ENCODE measurements around the gene ACSF3. TPM values are rescaled to one million over a fixed set of nuclear protein-coding genes. Genes with fewer than 3 reads are reported as not detected.

ACSF3 gene
- total RNA-seq, 1 experiment from 2014 or later: 55.2 TPM

DNA sequence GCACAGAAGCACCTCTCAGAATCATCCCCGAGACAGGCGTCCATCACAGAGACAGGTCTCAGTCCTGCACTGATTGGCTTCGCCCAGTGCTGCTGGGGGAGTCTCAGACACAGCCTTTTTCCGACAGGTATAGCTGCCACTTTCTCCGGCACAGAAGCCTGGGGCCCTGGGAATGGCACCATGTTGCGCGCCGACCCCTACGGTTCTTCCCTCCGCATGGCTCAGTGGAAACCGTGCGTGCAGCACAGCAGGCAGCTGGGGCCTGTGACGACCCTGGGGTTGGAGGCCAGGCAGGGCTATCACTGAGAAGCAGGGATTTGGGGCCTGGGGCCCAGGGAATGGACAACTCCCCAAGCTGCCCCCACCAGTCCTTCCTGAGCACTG is 48.2 kb downstream of the ACSF3 start:
- no peak for TF ChIP-seq CTCF (IDR thresholded peaks at IDR 0.05; ENCODE audit: insufficient read depth in 1 of 2, low read depth in 1 of 2, low read length in 1 of 2, severe bottlenecking in 1 of 2, unreplicated experiment in 1 of 2)
- Mint-ChIP-seq H3K36me3 (ENCODE audit: insufficient read depth, unreplicated experiment) (peaks cover 30% of the 10 kb centered on the region), H3K9me3 (ENCODE audit: unreplicated experiment) (no peaks in the 10 kb centered on the region), H3K27ac (ENCODE audit: unreplicated experiment) (no peak overlapping the region), H3K4me1 (ENCODE audit: low read depth, unreplicated experiment) (no peaks in the 10 kb centered on the region), H3K4me3 (ENCODE audit: unreplicated experiment) (no peak overlapping the region), H3K27me3 (ENCODE audit: insufficient read depth, unreplicated experiment) (no peaks in the 10 kb centered on the region)
- ChIA-PET CTCF (no interaction called here), POLR2A (no interaction called here)
- H3K27me3 ChIP-seq (replicated peaks; ENCODE audit: control insufficient read depth, insufficient read depth, low read length): no peaks in the 10 kb centered on the region
- BruUV-seq (replicated peaks): no TSS peak
- no peak overlapping the region for H3K4me3 ChIP-seq (ENCODE audit: low read depth, low read length)
- peaks cover 2% of the 10 kb centered on the region for H3K36me3 ChIP-seq (ENCODE audit: control insufficient read depth, insufficient read depth, low read length)
- intact Hi-C loops (cut with micrococcal nuclease; ENCODE audit: unreplicated experiment): no loop called here
- H3K4me1 ChIP-seq: no peaks in the 10 kb centered on the region
- H3K9me3 ChIP-seq: no peaks in the 10 kb centered on the region
- no peak for DNase-seq

GRCh38 chr16:89142474-89143195 is 49.0 kb downstream of the ACSF3 start:
- Mint-ChIP-seq H3K36me3 (ENCODE audit: insufficient read depth, unreplicated experiment) (peaks cover 36% of the 10 kb centered on the region), H3K9me3 (ENCODE audit: unreplicated experiment) (peaks cover 5% of the 10 kb centered on the region), H3K4me3 (ENCODE audit: unreplicated experiment) (no peak overlapping the region), H3K27ac (ENCODE audit: unreplicated experiment) (no peak overlapping the region), H3K4me1 (ENCODE audit: low read depth, unreplicated experiment) (no peaks in the 10 kb centered on the region), H3K27me3 (ENCODE audit: insufficient read depth, unreplicated experiment) (no peaks in the 10 kb centered on the region)
- no peaks in the 10 kb centered on the region for H3K4me1 ChIP-seq
- peaks cover 2% of the 10 kb centered on the region for H3K9me3 ChIP-seq
- BruUV-seq (replicated peaks): no TSS peak
- intact Hi-C loops (cut with micrococcal nuclease; ENCODE audit: unreplicated experiment): no loop called here
- no peak for TF ChIP-seq CTCF (IDR thresholded peaks at IDR 0.05; ENCODE audit: insufficient read depth in 1 of 2, low read depth in 1 of 2, low read length in 1 of 2, severe bottlenecking in 1 of 2, unreplicated experiment in 1 of 2)
- no peaks in the 10 kb centered on the region for H3K27me3 ChIP-seq (replicated peaks; ENCODE audit: control insufficient read depth, insufficient read depth, low read length)
- H3K36me3 ChIP-seq (ENCODE audit: control insufficient read depth, insufficient read depth, low read length): peaks cover 4% of the 10 kb centered on the region
- no peak for DNase-seq
- POLR2A ChIA-PET: no interaction called here
- CTCF ChIA-PET: no interaction called here
- H3K4me3 ChIP-seq (ENCODE audit: low read depth, low read length): no peak overlapping the region

DNA sequence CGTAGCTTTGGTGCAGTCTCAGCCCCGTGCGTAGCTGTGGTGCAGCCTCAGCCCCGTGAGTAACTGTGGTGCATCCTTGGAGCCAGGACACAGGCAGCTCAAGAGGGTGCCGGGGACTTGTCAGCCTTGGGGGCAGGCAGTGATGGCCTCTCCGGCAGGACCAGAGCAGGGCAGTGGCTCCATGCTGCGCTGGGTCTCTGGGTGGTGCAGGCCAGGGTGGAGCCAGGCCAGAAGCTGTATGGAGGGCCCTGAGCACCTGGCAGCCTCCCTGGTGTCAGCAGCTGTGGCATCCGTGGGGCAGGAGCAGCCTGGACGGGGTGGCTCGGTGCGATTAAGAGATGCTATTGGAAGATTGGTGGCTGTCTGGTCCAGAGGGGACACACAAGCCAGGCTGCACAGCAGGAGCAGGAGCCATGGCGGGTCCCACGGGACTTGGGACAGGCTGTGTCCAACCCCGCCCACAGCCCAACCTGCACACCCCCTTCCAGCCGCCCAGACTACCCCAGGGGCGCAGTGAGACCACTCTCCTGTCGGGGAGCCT is 49.6 kb downstream of the ACSF3 start:
- peaks cover 4% of the 10 kb centered on the region for H3K36me3 ChIP-seq (ENCODE audit: control insufficient read depth, insufficient read depth, low read length)
- CTCF ChIA-PET: no interaction called here
- POLR2A ChIA-PET: no interaction called here

More for the DNA sequence above, 49.6 kb downstream of the ACSF3 start:
- Mint-ChIP-seq H3K9me3 (ENCODE audit: unreplicated experiment) (peaks cover 10% of the 10 kb centered on the region), H3K36me3 (ENCODE audit: insufficient read depth, unreplicated experiment) (peaks cover 40% of the 10 kb centered on the region), H3K4me3 (ENCODE audit: unreplicated experiment) (no peak overlapping the region), H3K27me3 (ENCODE audit: insufficient read depth, unreplicated experiment) (no peaks in the 10 kb centered on the region), H3K4me1 (ENCODE audit: low read depth, unreplicated experiment) (no peaks in the 10 kb centered on the region), H3K27ac (ENCODE audit: unreplicated experiment) (no peak overlapping the region)
- no peak for DNase-seq
- no TSS peak for BruUV-seq (replicated peaks)
- Histone ChIP-seq H3K9me3 (peaks cover 4% of the 10 kb centered on the region), H3K4me3 (ENCODE audit: low read depth, low read length) (no peak overlapping the region), H3K4me1 (no peaks in the 10 kb centered on the region), H3K27me3 (replicated peaks; ENCODE audit: control insufficient read depth, insufficient read depth, low read length) (no peaks in the 10 kb centered on the region)
- TF ChIP-seq CTCF (IDR thresholded peaks at IDR 0.05; ENCODE audit: insufficient read depth in 1 of 2, low read depth in 1 of 2, low read length in 1 of 2, severe bottlenecking in 1 of 2, unreplicated experiment in 1 of 2): no peak
- intact Hi-C loops (cut with micrococcal nuclease; ENCODE audit: unreplicated experiment): no loop called here
